Sigmoid colon (tissue), 4 donors: ENCODE data around the gene PTPRD.

Experiments used
- POLR2AphosphoS5 ChIP-seq, 4 donors: sonication (generic); formaldehyde crosslinking; IDR thresholded peaks; one replicate each; pipeline ENCODE4 v1.6.1; 2017; ENCODE audit warnings: antibody characterized with exemption in 4 of 4
- TF ChIP-seq, protein P1 (sequence below), 4 experiments: fragments of 450-650 bp in 3 of 4; fragments of 200-600 bp in 1 of 4; IDR thresholded peaks; one replicate each; pipeline ENCODE4 v1.5.1; 2016 to 2019; ENCODE audit warnings: antibody characterized with exemption in 4 of 4, mild to moderate bottlenecking in 3 of 4, moderate library complexity in 2 of 4

DNA sequence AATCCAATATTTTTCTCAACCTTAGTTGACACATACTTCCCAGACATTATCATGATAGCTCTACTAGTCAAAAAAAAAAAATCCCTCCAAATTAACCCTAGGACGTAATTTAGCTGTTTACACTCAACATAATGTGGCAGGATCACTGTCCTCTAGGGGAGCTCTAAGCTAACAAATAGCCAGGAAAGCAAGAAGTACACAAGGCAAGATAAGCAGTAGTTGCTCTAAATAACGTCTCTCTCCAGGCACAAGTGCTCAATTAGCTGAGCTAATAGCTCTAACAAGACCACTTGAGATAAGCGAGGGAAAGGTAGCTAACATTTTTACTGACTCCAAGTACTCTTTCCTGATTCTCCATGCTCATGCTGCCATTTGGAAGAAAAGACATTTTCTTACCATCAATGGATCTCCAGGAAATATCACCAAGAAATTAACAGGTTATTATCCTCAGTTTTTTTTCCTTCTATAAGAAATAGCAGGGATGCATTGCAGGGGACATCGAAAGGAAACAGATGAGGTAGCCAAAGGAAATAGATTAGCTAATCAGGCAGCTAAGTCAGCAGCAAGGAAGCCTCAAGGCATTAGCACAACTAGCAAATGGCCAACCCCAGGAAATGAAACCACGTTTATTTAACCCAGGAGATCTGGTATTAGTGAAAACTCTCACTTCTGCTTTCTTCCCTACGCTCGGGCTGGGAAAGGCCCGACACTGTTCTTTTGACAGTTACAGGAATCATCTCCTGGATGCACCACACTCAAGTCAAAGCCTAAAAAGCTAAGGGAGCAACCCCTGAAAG, 614.1 kb downstream of the PTPRD start:
- no peak for TF ChIP-seq POLR2AphosphoS5 (IDR thresholded peaks at IDR 0.05)
- TF ChIP-seq, protein P1, sequence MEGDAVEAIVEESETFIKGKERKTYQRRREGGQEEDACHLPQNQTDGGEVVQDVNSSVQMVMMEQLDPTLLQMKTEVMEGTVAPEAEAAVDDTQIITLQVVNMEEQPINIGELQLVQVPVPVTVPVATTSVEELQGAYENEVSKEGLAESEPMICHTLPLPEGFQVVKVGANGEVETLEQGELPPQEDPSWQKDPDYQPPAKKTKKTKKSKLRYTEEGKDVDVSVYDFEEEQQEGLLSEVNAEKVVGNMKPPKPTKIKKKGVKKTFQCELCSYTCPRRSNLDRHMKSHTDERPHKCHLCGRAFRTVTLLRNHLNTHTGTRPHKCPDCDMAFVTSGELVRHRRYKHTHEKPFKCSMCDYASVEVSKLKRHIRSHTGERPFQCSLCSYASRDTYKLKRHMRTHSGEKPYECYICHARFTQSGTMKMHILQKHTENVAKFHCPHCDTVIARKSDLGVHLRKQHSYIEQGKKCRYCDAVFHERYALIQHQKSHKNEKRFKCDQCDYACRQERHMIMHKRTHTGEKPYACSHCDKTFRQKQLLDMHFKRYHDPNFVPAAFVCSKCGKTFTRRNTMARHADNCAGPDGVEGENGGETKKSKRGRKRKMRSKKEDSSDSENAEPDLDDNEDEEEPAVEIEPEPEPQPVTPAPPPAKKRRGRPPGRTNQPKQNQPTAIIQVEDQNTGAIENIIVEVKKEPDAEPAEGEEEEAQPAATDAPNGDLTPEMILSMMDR (IDR thresholded peaks at IDR 0.05), result no peak
